Sciatic nerve (tissue), 2 donors: ENCODE data around the gene TPMT. TPM values are rescaled to one million over a fixed set of nuclear protein-coding genes. Genes with fewer than 3 reads are reported as not detected.
"Not testable (repeated sequence)": the region's sequence is repeated elsewhere in the genome, so short reads cannot be mapped to it uniquely, and the experiment has no call there.

Experiments
- ATAC-seq: fragments of 200-7000 bp; cut with Tn5 transposase; one replicate; pipeline ENCODE4 v1.9.1; 2020; ENCODE audit warnings: mild to moderate bottlenecking, moderate library complexity
- DNase-seq: peaks from one replicate; pipeline ENCODE4 v3.0.0-alpha.2; 2020; ENCODE audit warnings: low spot score
- intact Hi-C: fragments of 100-400 bp; cut with DNase I; formaldehyde crosslinking; loops from one replicate; pipeline ENCODE4 v1.14.2; 2022
- total RNA-seq: library from RNA; stranded (reverse); fragmentation: NEBNext Ultra II Directional; extraction: Animal tissue kit (Norgen Biotek cat#: 25700); gene quantifications from one replicate; pipeline ENCODE4 v1.2.1, GENCODE V29; 2021
- donor health status: DM: no; HTN: no; CAD: no.
- donor health status: DM: no; HTN: no; CAD: no.

Gene TPMT
- total RNA-seq, 1 donor from 2014 or later = 5.4 TPM

DNA sequence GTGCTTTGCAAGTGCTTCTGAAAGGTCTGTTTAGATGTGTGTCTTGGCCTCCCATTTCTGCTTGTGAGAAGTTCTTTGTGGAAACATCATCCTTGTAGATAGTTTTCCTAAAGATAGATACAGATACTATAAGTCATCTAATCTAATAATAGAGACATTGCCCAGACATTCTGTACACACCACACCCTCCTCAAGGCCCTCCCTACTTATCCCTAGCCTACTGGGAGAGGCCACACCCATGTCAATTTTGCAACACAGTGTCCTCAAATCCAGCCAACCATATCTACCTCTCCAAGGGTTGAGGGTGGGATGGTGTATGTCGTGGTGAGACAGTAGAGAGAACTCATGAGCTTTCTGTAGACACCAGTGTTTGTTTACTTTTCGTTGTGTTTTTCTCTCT, 6.6 kb upstream of the TPMT start:
- no peak for DNase-seq
- ATAC-seq = no peak
- intact Hi-C loops = no loop called here

DNA sequence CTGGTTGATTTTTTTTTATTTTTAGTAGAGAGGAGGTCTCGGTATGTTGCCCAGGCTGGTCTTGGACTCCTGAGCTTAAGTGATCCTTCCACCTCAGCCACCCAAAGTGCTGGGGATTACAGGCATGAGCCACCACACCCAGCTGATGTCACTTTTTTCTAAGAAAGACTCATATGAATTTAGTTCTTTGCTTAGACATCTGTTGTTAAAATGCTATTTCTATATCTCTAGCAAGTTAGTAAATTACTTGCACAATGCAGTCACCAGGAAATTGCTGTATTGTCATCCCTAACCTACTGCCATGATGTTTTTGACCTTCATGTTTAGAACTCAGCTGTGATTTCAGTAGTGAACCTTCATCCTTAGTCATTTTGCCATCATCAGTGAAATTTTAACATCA, 6.0 kb upstream of the TPMT start:
- ATAC-seq (no peak), DNase-seq (no peak)
- intact Hi-C loops = no loop called here

- peak; percentile 73 for DNase-seq
- ATAC-seq = peak; percentile 11
- intact Hi-C loops = no loop called here
These were observed 1.1 kb upstream of the TPMT start for GRCh38 chr6:18155864-18156421.

DNA sequence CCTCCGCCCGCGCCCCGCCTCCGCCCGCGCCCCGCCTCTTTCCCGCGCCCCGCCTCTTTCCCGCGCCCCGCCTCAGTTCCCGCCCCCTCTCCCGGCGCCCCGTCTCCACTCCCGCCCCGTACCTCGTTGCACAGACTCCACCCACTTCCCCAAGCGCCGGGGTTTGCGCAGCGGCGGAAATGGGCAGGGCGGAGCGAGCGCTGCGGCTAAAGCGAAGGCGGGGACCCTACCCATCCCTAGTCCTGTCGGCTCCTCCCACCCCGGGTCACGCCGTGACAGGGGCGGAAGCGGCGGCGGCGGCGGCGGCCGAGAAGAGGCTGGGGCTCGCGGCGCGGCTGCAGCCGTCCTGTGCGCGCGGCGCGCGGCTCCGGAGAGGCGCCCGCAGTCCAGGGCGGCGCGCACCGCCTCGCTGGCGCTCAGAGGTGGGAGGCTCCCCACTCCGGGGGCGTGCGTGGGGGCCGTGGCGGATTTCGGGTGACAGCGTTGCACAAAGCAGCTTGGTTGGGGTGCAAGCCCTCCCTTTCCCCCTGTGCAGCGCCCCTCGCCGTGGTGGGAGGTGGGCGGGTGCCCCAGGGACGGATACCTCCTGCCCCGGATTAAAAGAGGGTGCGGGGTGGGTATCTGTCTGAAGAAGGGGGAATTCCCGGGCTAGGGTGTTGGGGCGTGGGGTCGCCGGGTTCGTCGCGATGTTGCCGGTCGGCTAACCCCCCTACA, 430 bp upstream of the TPMT start, which contains the start of gene KDM1B:
TSS of gene KDM1B (plus strand) at position 273 of the 714 bp plus-strand sequence. CDS start 4,474 bp downstream, outside the sequence.
- peak; percentile 99 for ATAC-seq
- DNase-seq = peak; percentile 99
- intact Hi-C loops = no loop called here

- DNase-seq (no peak), ATAC-seq (no peak)
- intact Hi-C loops = no loop called here
These were observed 1.6 kb downstream of the TPMT start for GRCh38 chr6:18153311-18153703.

DNA sequence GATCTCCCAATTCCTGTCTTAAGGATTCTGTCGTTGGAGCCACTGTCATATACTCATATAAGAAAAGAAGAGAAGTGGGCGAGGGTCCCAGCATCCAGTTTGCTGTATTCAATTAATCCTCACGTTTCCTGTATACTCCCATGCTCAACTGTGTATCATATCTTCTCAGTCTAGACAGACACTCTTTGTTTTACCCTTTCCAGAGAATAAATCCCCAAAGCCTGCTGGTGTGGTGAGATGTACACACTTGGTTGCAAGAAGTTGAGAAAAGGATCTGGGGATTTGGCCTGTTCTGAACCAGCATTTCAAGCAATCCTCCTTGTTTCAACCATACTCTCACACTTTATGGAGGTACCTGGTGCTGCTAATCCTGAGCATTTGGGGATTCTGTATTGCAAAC, 3.1 kb downstream of the TPMT start:
- intact Hi-C loops = no loop called here
- ATAC-seq = no peak

GRCh38 chr6:18151391-18151790, 3.5 kb downstream of the TPMT start:
- ATAC-seq, intact Hi-C loops: not testable (repeated sequence)

More for the DNA sequence above, 3.1 kb downstream of the TPMT start:
- DNase-seq = no peak

DNA sequence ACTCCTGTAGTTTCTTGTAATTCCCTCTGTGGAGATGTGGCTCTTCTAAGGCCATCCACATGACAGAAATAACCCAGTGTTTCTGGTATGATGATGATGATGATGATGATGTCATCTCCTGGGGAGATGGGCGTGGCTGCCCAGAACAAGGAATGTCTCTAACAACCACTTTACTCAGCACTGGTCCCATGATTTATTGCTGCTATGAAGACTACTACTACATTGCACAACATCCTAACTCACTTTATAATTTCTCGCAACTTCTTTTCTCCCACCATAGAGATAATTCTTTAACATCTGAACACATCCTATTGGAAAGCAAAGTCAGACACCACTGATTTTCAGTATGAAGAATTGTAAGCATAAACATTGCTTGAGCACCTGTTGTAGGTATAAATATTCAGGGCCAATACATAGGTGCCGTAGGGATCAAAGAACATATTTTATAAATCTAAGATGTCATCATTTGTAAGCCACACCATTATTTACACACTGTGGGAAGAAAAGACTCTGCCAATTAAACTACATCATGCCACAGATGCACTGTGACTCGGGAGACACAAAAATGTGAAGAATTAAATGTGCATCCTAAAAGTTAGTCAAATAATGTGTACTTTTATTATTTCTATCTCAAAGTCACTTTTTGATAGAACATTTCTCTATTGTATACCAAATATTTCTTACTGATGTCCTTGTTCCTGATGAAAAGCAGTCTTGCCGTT, 6.4 kb downstream of the TPMT start:
- intact Hi-C loops = no loop called here
- DNase-seq (no peak), ATAC-seq (no peak)

More at GRCh38 chr6:18151391-18151790, 3.5 kb downstream of the TPMT start:
- not testable (repeated sequence) for DNase-seq

- no peak for DNase-seq
- intact Hi-C loops = no loop called here
- no peak for ATAC-seq
These were observed 7.3 kb downstream of the TPMT start for GRCh38 chr6:18147616-18148015.

DNA sequence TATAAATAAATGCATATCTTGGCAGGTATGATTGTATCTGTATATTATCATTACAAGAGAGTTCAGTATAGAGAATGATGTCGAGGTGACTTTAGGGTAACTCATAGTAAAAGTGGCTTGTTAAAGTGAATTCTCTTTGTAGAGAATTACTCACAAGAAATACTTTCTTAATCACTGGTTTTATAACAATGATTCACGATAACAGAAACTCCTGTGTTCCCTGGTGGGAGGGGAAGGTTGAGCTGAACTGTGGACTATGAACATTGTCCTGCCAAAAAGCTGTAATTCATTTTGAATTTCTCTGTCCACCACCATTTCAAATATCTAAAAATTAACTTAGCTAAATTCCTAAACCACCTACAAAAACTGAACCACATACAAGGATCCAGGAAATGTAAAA, 7.7 kb downstream of the TPMT start:
- no peak for ATAC-seq
- no peak for DNase-seq
- intact Hi-C loops = no loop called here

GRCh38 chr6:18142591-18142861, 12.4 kb downstream of the TPMT start:
- no peak for ATAC-seq
- no peak for DNase-seq
- intact Hi-C loops = no loop called here

GRCh38 chr6:18141805-18142590, 12.9 kb downstream of the TPMT start:
- DNase-seq (no peak), ATAC-seq (no peak)
- intact Hi-C loops = no loop called here

DNA sequence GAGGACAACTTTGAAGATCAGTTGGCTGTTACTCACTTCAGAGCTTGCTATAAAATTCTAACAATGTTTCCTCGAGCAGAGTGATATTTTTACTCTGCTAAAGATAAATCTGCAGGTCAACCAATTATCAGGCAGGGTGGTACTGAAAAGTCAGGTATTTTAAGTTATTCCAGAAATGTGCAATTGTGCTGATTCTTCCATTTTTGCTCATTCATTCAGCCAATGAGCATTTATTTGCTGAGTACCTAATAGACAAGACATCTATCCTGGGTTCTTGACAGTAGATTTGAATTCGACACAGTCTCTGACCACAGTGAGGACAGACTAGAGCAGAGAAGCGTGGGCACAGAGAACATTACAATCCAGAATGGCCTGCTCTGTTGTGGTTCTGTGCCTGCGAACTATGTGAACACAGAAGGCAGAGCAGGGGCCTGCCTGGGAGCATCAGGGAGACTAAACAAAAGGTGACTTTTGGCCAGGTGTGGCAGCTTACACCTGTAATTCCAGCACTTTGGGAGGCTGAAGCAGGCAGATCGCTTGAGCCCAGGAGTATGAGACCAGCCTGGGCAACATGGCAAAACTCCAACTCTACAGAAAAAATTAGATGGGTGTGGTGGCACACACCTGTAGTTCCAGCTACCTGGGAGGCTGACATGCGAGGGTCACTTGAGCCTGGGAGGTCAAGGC, 14.8 kb downstream of the TPMT start:
- ATAC-seq (no peak), DNase-seq (no peak)
- intact Hi-C loops = no loop called here

DNA sequence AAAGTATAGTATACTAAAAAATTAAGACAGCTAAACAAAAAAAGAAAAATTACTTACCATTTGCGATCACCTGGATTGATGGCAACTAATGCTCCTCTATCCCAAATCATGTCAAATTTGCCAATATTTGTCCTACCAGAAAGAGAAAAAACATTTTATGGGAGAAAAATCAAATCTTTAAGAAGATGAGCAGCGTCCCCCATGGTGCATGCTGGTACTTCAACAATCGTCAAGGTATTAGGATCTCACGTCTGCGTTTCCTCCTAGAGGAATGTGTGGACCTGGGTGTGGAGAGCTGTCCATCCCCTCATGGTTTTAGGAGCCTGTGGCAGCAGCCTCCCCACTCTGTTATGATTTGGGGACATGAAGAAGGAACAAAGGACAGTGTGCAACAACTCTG, 16.0 kb downstream of the TPMT start:
- no peak for ATAC-seq
- DNase-seq = no peak
- intact Hi-C loops = no loop called here

DNA sequence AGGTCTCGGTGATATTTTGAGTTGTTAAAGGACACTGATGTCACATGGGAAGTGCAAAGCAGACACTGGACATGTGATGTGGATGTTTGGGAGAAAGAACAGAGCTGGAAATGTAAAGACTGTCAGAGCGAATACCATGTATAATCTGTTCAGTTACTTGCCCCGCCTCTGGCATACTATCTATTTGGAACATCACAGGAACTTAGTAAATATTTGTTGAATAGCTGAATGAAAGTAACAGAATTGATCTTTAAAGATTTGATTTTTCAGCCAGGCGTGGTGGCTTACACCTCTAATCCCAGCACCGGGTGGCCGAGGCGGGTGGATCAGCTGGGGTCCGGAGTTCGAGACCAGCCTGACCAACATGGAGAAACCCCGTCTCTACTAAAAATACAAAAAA, 18.6 kb downstream of the TPMT start:
- intact Hi-C loops = no loop called here
- no peak for ATAC-seq
- DNase-seq = no peak

- intact Hi-C loops = no loop called here
- ATAC-seq (no peak), DNase-seq (no peak)
These were observed 19.7 kb downstream of the TPMT start for GRCh38 chr6:18135171-18135570.

DNA sequence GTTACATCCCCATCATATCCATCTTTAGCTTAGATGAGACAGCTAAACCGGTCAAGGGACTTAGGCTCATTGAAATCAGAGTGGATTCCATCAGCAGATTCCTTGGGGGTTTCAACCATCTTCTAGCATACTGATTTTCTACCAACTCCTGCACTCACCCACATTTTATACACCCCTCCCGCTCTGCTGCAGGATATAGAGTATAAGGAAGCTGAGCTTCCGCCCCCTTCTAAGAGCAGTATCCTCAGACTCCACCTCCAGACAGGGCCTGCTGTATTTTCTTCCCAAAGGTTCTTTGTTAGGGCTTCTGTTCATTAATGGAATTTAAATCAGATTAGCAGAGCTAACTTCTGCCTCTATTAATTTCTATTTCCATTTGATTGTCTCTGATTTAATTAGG, 22.5 kb downstream of the TPMT start:
- DNase-seq = no peak
- ATAC-seq = no peak
- intact Hi-C loops = no loop called here

- ATAC-seq = no peak
- no peak for DNase-seq
- intact Hi-C loops = loop anchor here (10.0 kb wide), 1 partner anchor 131 kb away; no protein-coding TSS in a partner anchor
These were observed 28.8 kb downstream of the TPMT start for GRCh38 chr6:18126121-18126520.
